Measurements from ENCODE around the gene RADIL. TPM values are rescaled to one million over a fixed set of nuclear protein-coding genes. Genes with fewer than 3 reads are reported as not detected.

The RADIL gene
- total and polyA plus RNA-seq, 2 of the 13 experiments (the other 11 are each of a cell fraction or from before 2014, with no cell fraction given), result 0.05 to 0.09 TPM

- TF ChIP-seq, protein P1, sequence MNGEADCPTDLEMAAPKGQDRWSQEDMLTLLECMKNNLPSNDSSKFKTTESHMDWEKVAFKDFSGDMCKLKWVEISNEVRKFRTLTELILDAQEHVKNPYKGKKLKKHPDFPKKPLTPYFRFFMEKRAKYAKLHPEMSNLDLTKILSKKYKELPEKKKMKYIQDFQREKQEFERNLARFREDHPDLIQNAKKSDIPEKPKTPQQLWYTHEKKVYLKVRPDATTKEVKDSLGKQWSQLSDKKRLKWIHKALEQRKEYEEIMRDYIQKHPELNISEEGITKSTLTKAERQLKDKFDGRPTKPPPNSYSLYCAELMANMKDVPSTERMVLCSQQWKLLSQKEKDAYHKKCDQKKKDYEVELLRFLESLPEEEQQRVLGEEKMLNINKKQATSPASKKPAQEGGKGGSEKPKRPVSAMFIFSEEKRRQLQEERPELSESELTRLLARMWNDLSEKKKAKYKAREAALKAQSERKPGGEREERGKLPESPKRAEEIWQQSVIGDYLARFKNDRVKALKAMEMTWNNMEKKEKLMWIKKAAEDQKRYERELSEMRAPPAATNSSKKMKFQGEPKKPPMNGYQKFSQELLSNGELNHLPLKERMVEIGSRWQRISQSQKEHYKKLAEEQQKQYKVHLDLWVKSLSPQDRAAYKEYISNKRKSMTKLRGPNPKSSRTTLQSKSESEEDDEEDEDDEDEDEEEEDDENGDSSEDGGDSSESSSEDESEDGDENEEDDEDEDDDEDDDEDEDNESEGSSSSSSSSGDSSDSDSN (CRISPR knock-in tag; IDR thresholded peaks at IDR 0.05), result 0 out of 2 replicates have a peak, but pooled peaks have one; percentile 6
- TF ChIP-seq ETV5 (CRISPR knock-in tag; IDR thresholded peaks at IDR 0.05; ENCODE audit: borderline replicate concordance) (peak; percentile 4; the same call in 1 of the 2 replicates), NFKBIZ (CRISPR knock-in tag; IDR thresholded peaks at IDR 0.05) (no peak), RARG (CRISPR knock-in tag; IDR thresholded peaks at IDR 0.05; ENCODE audit: low read depth) (0 out of 2 replicates have a peak, but pooled peaks have one; percentile 43), DZIP1 (CRISPR knock-in tag; IDR thresholded peaks at IDR 0.05) (no peak), ZNF629 (CRISPR knock-in tag; conservative IDR thresholded peaks at IDR 0.05) (no peak), THAP7 (CRISPR knock-in tag; IDR thresholded peaks at IDR 0.05) (no peak), ASH2L (IDR thresholded peaks at IDR 0.05; ENCODE audit: insufficient read length, low read depth, low read length) (peak; percentile 22), PITX1 (CRISPR knock-in tag; IDR thresholded peaks at IDR 0.05) (no peak), STAT5B (CRISPR knock-in tag; IDR thresholded peaks at IDR 0.05) (no peak), MYC (CRISPR knock-in tag; IDR thresholded peaks at IDR 0.05; ENCODE audit: borderline replicate concordance) (peak; percentile 43; the same call in 1 of the 2 replicates), NCOA2 (CRISPR knock-in tag; IDR thresholded peaks at IDR 0.05) (0 out of 2 replicates have a peak, but pooled peaks have one; percentile 5), SP2 (CRISPR knock-in tag; IDR thresholded peaks at IDR 0.05) (no peak), ZNF788 (CRISPR knock-in tag; IDR thresholded peaks at IDR 0.05; ENCODE audit: borderline replicate concordance) (0 out of 2 replicates have a peak, but pooled peaks have one; percentile 8), ZSCAN21 (CRISPR knock-in tag; IDR thresholded peaks at IDR 0.05; ENCODE audit: borderline replicate concordance) (0 out of 2 replicates have a peak, but pooled peaks have one; percentile 15), SIN3A (IDR thresholded peaks at IDR 0.05; ENCODE audit: borderline replicate concordance, low read depth, low read length) (no peak), ZNF7 (CRISPR knock-in tag; IDR thresholded peaks at IDR 0.05) (no peak)
- TF ChIP-seq, protein P2, sequence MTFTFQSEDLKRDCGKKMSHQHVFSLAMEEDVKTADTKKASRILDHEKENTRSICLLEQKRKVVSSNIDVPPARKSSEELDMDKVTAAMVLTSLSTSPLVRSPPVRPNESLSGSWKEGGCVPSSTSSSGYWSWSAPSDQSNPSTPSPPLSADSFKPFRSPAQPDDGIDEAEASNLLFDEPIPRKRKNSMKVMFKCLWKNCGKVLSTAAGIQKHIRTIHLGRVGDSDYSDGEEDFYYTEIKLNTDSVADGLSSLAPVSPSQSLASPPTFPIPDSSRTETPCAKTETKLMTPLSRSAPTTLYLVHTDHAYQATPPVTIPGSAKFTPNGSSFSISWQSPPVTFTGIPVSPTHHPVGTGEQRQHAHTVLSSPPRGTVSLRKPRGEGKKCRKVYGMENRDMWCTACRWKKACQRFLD (CRISPR knock-in tag; IDR thresholded peaks at IDR 0.05; ENCODE audit: borderline replicate concordance), result no peak
- TF ChIP-seq, protein P3, sequence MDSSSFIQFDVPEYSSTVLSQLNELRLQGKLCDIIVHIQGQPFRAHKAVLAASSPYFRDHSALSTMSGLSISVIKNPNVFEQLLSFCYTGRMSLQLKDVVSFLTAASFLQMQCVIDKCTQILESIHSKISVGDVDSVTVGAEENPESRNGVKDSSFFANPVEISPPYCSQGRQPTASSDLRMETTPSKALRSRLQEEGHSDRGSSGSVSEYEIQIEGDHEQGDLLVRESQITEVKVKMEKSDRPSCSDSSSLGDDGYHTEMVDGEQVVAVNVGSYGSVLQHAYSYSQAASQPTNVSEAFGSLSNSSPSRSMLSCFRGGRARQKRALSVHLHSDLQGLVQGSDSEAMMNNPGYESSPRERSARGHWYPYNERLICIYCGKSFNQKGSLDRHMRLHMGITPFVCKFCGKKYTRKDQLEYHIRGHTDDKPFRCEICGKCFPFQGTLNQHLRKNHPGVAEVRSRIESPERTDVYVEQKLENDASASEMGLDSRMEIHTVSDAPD (CRISPR knock-in tag; IDR thresholded peaks at IDR 0.05), result no peak
These were observed 107.5 kb downstream of the RADIL start (continued) for GRCh38 chr7:4775848-4776623.
